Non-pigmented ciliary epithelial cell (primary cell): ENCODE results near the gene TOM1L1.

ENCODE experiments used
- DNase-seq: peaks from one replicate; pipeline ENCODE4 v3.0.0-alpha.2; 2010; ENCODE audit warnings: low read depth

TOM1L1 gene

DNA sequence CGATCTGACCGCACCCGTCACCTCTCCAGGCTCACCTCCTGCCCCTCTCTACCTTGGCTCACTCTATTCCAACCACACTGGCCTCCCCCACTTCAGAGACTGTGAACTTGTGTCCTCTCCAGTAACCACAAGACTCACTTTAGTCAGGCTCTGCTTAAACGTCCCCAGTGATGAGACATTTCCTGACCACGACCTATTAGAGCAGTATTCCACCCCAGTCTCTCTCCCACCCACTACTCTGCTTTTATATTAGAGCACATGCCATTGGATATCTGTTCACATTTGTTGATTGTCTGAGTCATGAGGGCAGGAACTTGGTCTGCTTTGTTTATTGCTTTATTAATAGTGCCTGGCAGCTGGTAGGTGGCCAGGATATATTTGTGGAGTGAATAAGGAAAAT is 47.7 kb downstream of the TOM1L1 start:
- peak; percentile 98 for DNase-seq

DNA sequence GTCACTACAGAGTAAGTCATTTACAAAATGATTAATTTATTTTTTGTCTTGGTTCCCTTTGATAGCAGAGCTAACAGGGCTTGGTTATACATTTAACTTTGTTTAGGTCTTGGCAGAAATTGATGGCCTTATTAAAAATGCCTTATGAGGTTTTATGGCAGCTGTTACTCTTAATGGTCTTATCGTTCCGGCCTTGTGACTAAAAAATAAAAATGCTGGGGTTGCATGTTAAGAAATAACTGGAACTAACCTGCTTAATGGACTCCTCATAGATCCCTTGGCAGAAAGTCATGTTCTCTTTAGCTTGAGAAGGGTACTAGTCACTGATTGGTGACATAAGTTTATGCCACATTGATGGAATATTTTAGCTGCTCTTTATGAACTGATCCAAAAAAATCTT is 49.5 kb downstream of the TOM1L1 start:
- no peak for DNase-seq

DNA sequence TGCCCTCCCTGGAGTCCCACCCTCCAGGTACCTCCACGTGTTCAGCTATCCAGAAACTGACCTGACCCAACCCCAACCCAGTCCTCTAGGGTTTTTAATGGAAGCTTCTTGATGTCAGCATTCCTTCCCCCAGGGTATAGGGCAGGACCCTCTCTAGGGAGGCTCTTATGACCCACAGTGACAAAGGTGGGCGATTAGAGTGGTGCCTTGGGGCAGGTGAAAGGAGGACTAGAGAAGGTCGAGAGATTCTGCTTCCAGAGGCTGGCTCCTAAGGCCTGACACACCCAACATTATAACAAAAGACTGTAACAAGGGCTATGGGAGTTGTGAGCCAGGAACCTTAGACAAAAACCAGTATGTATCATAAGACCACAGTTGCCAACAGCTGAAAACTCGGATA is 50.6 kb downstream of the TOM1L1 start:
- DNase-seq: no peak

GRCh38 chr17:54956791-54957190 is 56.1 kb downstream of the TOM1L1 start:
- no peak for DNase-seq

DNA sequence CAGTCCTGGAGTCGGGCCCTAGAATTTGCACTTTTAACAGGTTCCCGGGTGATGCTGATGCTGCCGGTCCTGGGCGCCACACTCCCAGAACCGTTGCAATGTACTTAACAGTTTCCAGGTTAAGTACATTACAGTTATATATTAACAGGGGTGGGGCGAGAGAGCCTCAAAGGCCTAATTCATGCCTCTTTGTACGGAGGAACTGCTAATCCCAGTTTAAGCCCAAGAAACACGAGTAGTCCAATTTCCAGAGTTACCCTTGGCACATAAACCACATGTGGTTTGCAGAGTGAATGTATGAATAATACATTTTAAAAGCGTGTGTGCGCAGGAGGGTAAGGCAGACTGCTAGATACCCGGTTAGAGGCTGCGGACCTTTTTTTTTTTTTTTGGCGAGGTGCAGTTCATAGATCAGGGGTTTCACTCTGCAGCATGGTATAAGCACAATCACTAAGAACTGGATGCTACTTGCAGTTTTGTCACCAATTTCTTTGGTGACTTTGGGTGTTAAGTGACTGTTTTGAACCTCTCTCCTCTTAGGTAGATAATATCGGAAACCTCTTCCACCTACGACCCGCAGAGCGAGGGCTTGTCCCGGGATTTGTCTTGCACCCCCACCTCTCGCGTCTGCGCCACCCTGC is 67.1 kb downstream of the TOM1L1 start:
- DNase-seq: no peak

- peak; percentile 88 for DNase-seq
These were observed 67.8 kb downstream of the TOM1L1 start, which contains the start of the genes COX11 and STXBP4 for GRCh38 chr17:54968262-54968987. Gene COX11, minus strand, starts transcription at chr17:54968654. Its CDS starts 8 bp downstream, at chr17:54968646. Gene STXBP4, plus strand, starts transcription at chr17:54968765. Its CDS starts 17,455 bp downstream, at chr17:54986220.

DNA sequence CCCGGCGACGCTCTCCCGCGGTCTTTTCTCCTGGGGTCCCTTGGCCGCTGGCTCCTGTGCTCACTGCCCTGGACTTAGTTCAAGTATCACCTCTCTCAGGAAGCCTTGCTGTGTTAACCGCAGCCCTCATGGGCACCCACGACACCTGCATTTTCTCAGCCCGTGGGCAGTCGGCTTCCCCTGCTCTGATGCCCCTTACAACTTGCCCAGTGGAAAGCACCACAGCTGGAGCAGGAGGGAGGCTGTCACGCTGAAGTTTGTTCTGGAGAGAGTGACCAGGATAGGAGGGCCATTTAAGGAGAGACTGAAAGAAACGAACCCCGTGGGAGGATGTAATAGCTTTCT is 68.3 kb downstream of the TOM1L1 start:
- no peak for DNase-seq

- no peak for DNase-seq
These were observed 69.3 kb downstream of the TOM1L1 start for GRCh38 chr17:54969658-54970572.

- DNase-seq: no peak
These were observed 70.5 kb downstream of the TOM1L1 start for GRCh38 chr17:54971147-54971546.

DNA sequence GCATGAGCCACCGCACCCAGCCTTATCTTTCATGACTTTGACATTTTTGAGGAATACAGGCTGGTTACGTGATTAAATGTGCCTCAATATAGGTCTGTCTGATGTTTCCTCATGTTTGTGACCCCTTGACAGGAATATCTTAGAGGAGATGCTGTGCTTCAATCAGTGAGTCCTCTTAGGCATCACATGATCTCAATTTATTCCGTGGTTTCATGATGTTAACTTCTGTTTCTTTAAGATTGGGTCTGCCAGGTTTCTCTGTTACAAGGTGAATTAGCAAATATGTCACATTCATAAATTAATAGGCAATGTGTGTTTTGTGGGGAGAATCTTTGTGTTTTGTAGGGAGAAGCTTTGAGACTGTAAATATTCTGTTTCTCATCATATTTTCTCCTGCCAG is 71.2 kb downstream of the TOM1L1 start:
- DNase-seq: no peak

GRCh38 chr17:54972406-54973138 is 71.9 kb downstream of the TOM1L1 start:
- DNase-seq: no peak

DNA sequence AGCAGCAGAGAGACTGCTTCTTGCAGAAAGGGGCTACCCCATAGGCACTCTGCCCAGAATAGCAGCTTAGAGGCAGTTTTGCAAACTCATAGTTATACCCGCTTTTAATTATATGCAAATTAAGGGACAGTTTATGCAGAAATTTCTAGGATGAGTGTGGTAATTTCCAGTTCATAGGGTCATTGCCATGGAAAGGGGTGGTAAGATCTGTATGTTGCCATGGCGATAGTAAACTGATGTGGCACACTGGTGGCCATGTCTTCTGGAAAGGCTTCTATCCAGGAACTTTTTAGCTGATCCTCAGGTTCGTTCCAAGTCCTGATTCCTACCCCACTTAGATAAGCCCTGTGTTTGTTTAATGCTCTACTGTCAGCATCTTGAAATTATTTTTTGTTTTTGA is 74.1 kb downstream of the TOM1L1 start:
- no peak for DNase-seq

DNA sequence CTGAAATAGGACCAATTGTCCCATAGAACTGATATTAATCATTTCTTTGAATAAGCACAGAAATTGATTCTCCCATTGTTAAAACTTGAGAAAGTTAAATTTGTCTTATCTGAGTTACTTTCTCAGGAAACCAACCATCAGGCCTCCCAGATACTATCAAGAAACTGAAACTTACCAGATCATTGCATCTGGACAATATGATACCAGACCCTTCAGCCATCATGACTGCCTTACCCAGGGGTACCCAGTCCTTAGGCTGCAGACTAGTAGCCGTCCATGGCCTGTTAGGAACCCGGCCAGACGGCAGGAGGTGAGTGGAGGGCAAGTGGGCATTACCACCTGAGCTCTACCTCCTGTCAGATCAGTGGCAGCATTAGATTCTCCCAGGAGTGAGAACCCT is 75.7 kb downstream of the TOM1L1 start:
- no peak for DNase-seq

DNA sequence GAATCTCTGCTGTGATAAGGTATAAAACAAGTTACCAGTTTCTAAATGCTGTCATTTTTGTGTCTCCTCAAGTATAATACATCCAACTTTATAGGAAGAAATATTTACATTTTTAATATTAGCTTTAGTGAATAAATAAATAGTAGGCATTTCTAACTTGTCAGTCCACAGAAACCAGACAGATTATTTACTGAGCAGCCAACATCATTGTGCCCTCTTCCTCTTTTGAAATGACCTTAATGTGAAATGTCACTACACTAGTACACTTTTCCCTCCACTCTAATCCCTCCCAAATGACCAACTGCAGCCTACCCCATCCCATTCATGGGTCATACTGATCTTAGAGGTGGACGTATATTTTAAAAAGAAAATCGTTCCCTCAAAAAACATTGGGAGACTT is 77.1 kb downstream of the TOM1L1 start:
- no peak for DNase-seq

GRCh38 chr17:54979657-54980056 is 79.0 kb downstream of the TOM1L1 start:
- no peak for DNase-seq

DNA sequence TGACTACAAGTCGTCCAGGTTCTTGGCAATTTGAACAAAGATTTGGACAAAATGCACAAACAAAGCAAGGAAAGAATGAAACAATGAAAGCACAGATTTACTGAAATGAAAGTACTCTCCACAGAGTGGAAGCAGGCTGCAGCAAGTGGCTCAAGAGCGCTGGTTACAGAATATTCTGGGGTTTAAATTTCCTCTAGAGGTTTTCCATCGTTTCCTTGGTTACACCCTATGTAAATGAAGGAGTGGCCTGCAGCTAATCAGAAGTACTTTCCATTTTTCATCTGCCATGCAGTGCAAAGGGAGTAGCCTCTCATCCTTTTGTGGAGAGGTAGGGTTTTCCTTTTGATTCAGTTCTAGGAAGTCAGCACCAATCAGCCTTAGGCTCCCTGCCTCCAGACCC is 79.7 kb downstream of the TOM1L1 start:
- no peak for DNase-seq

GRCh38 chr17:54982399-54982798 is 81.7 kb downstream of the TOM1L1 start:
- no peak for DNase-seq

GRCh38 chr17:54983260-54983659 is 82.6 kb downstream of the TOM1L1 start:
- no peak for DNase-seq

GRCh38 chr17:54985476-54985875 is 84.8 kb downstream of the TOM1L1 start:
- DNase-seq: no peak

GRCh38 chr17:54990118-54990517 is 89.5 kb downstream of the TOM1L1 start:
- DNase-seq: no peak

- no peak for DNase-seq
These were observed 90.9 kb downstream of the TOM1L1 start for GRCh38 chr17:54991567-54991966.
